HG03442 (cell line): ENCODE data around the gene HOTAIR.

Experiments
- ATAC-seq: cut with Tn5 transposase; IDR thresholded peaks from one replicate; pipeline ENCODE4 v1.9.1; 2021; ENCODE audit warnings: mild to moderate bottlenecking, moderate library complexity; ENCODE audit not compliant: unreplicated experiment

HOTAIR gene

DNA sequence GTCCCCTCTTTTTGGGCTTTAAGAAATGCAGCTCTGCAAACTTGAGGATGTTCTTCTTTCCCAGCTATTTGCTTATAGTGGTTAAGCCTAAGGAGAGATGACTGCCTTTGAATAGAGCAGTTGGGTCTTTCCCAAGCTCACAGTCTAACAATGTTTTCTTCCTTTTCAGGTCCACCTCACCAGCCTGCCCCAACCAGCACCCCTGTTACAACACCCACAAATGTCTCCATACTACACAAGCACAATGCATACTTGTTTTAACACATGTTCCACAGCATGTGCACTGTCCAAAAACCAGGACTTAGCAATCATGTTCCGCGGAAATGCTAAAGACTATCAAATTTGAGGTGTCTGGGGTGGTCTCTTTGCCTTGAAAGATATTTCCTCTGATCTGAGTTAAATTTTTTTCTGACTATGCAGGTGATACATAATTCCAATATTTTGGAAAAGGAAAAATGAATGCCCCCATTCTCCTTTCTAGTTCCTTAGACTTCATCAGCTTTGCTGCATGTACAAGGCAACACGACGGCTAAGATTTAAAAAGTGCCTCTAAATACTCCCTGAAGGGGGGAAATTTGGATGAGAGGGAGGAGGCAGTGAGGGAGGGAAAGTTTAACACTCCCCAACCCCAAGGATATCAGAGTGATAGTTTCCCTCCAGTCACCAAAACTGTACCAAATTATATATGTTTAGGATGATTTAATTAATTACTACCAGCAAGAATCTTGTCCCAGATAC lies 42.7 kb downstream of the HOTAIR start:
- ATAC-seq, result no peak

DNA sequence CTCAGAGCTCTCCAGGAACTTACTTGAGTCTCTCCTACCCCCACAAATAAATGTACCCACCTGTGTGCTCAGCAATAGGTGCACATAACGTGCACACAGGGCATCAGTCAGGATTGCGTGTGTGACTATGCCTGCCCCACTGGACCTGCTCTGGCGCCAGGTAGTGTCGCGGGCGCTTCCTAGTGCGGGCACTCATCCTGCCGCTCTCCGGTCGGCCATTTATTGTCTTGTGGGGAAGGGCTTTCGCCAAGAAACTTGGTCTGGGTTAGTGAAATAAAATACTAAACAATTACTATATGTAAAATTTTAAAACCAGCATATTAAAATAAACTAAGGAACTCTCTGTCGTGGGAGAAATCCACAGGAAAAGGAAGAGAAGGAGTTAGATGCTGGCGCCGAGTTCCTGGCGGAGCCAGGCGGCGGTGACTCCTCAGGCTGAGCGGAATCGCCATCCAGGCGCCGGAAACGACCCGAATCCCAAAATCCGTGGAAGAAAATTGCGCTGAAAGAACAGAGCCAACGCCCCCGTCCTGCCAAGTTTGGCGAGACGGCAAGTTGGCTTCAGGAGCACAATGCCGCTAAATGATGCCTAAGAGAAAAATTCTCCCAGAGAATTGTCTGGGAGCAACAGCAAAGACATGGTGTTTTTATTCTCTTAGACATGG lies 44.0 kb downstream of the HOTAIR start:
- no peak for ATAC-seq

DNA sequence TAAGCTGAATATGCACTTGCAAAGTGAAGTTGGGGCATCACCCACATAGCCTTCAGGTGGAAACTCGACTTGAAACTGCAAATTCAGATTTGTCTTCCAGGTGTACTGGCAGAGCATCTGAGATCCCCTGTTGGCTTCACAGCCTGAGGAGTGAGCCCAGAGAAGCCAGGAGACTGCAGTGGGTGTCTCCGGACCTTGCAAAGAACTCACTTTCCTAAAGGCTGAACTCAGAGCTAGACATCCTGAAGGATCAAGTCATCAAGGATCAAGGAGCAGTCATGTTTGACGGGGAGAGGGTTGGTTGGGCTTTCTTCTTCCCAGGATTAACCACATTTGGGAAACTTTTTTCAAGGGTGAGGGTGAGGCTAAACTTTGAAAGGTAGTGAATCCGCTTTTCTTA lies 45.2 kb downstream of the HOTAIR start:
- ATAC-seq, result no peak

DNA sequence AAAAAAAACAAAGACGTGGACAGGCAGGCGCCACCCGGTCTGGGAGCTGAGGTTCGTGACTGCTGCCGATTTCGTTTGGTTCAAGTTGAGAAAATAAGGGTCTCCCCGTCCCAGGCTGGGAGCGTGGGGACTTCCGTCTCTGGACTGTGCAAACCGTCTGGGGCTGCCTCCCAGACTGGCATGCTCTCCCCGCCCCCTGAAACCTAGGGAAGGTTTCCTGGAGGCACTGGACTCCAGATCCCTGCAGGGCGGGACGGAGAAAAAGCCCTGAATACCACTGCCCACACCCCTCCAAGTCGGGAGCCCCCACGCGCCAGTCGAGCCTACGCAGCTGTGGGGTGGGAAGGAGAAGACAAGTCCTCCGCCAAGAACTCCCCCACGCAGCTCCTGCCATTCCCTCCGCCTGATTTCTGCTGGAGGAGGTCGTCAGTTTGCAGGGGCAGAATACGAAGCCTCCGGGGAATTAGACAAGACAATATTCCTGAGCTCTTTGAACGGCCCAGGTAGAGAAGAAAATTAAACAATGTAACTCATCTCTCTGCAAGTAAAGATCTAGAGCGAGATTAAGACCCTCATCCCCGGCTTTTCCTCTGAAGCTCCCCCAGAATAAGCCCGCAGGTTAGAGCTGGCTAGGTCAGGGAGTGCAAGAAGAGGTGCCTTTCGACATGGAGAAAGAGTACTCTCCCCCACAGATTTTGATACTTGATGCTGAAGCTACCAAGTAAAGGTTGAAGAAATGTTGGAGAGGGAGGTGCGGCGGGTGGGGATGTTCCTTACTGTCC lies 46.5 kb downstream of the HOTAIR start:
- ATAC-seq, result no peak

DNA sequence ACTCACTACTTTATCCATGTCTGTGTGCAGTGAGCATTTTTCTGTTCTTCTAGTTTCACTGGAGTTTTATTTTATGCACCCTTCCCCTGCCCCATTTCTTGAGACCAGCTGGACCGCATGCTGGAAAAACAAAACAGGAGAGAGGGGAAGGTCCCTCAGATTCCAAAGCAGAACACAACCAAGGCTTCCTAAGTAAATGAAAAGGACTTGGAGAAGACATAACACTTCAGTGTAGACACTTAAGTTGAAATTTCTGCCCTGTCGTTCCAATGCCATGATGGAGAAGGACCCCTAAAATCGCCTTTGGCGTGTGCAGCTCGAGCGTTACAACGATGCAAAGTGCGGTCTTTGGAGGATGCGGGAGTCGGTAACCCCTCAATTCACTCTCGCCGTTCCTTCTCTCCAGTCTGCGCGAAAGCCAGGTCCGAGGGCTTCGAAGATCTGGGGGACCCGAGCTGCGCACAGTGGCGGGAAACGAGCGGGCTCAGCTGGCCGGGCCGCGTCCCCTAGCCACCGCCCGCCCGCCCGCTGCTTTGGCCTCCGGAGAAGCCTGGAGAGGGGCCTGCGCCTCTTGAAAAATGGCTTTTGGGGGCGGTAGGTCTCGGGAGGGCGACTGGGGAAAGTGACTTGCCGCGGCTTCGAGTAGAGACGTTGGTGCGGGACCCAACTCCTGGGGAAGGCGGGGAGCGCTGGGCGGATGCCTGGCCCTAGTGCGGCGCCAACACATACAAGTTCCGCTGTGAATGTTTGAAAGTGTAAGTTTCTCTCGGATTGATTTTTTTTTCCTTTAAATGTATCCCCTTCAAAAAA lies 47.3 kb downstream of the HOTAIR start:
- ATAC-seq, result no peak

DNA sequence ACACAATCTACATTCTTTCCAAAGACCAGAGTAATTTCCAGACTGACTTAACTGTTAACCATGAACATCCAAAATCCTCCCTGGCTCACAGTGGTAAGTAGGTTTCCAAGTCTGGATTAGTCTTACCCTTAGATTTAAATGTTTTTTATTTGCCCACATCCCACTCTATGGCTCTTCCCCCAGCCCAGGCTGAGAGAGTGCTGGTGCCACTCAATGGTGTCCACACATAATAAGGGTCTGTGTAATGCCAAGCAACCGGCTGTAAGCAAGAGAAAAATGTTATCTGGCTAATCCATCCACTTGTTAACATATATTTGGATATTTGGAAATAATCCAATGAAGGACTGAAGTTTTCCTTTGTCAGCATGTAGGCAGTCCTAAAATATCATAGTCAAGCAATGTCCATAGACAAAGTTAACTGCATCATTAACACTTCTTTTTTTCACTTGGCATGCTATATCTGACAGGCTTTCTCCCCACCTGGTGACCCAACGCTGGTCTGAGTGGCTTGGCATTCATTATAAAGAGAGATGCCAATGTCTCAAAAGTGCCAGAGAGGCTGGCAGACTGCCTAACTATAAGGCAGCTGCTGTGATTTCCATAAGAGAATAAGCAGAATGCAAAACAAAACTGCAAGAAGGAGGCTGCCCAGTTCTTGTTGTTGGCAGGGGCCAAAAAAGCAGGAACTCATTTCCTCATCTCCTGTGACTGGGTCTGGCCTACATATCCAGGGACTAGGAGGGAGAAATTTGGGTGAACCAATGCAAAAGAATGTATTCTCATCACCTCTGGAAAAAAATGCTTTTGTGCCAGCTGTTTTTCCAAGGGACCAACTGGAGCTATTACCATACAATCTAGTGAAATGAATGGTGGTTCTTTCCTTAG lies 50.0 kb downstream of the HOTAIR start:
- no peak for ATAC-seq

DNA sequence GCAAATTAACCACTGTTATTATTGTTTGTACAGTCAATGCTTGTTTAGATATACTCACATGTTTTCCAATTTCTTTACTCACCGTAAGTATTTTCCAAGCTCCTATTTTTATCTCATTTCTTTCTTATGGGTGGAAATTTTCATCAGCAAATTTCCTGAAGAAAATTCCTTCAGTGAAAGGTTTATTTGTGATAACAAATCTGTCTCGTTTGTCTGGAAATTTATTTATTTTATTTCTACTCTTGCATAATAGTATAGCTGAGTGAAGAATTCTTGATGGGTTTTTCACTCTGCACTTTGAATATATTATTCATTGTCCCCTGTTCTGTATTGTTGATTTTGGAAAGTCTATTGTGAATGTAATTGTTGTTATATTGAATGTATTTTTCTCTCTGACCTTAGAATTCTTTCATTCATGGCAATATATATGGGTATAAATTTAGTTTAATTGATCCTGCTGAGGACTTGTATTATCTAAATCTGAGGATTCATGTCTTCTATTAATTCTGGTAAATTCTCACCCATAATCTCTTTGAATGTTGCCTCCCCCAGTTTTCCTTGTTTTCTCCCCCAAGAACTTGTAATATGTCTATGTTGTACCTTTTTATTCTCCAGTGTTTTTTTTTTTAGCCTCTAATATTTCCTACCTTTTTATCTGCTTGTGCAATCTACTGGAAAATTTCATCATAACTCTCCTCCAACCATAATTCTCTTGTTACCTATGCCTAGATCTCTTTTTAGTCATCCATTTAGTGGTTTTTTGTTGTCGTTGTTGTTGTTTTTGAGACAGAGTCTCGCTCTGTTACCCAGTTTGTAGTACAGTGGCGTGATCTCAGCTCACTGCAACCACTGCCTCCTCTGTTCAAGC lies 57.7 kb downstream of the HOTAIR start:
- ATAC-seq, result no peak
